ENCODE results near the gene TEDC1.

GRCh38 chr14:105471823-105472485 lies 19.1 kb upstream of the TEDC1 start:
- TF ChIP-seq, protein P1, sequence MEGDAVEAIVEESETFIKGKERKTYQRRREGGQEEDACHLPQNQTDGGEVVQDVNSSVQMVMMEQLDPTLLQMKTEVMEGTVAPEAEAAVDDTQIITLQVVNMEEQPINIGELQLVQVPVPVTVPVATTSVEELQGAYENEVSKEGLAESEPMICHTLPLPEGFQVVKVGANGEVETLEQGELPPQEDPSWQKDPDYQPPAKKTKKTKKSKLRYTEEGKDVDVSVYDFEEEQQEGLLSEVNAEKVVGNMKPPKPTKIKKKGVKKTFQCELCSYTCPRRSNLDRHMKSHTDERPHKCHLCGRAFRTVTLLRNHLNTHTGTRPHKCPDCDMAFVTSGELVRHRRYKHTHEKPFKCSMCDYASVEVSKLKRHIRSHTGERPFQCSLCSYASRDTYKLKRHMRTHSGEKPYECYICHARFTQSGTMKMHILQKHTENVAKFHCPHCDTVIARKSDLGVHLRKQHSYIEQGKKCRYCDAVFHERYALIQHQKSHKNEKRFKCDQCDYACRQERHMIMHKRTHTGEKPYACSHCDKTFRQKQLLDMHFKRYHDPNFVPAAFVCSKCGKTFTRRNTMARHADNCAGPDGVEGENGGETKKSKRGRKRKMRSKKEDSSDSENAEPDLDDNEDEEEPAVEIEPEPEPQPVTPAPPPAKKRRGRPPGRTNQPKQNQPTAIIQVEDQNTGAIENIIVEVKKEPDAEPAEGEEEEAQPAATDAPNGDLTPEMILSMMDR (IDR thresholded peaks at IDR 0.05) = no peak
- no peak for TF ChIP-seq POLR2A (IDR thresholded peaks at IDR 0.05)
